Activated CD4-positive, alpha-beta T cell treated with anti-CD3 and anti-CD28 coated beads, Interleukin-2, amount 50 U/mL, for 48 hours (primary cell): ENCODE data around the gene DBET.
"Not testable (repeated sequence)": the region's sequence is repeated elsewhere in the genome, so short reads cannot be mapped to it uniquely, and the experiment has no call there.

Source experiments
- DNase-seq, 2 experiments: peaks; one replicate each; pipeline ENCODE4 v3.0.0-alpha.2; 2020

The DBET gene

DNA sequence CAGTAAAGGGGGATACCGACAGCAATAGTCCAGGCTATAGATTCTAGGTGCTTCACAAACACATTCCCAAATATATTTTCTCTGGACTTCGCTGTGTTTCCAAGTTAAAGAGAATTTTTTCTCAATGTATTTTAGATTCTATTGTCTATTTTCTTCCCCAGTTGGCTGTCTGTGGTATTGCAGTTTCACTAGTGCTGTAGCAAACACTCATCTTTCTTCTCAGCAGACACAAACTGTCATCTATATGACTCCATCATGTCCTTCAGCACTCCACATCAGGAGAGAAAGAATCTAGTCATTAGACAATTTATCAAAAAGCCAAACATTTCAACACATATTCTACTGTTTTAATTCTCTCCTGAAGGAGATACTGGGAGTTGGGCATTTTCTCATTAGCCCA lies at the start of gene DBET:
Gene DBET (plus strand): TSS at position 161 of the 400 bp plus-strand sequence.
- not testable (repeated sequence) for DNase-seq

DNA sequence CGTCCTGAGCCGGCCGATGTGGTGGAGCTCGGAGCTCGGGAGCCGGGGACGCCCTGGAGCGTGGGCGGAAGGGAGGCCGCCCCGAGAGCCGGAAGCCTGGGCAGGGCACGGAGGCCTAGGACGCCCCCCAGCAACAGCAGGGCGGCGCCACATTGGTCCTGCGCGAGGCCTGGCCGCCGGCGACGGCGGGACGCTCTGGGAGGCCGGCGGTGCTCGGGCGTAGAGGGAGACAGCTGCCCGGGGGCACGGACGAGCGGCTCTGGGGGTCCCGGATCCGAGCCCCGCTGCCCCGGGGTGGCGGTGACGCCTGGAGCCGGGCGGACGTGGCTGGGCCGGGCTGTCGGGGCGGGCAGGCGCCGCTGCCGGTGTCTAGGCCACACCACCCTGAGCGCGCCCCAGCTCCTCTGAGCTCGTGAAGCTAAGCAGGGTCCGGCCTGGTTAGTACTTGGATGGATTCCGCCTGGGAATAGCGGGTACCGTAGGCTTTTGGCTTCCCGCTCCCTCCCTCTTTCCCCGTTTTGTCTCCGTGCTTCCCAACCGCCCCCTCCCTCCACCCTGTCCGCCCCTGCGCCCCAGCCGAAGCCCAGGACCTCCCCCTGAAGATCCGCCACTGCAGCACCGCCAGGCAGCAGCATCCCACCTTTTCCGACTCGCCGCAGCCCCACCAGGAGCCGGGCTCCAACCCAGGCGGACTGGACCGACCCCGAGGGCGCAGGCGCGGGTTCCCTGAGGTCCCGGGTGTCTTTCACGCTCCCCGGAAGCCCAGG lies 49.3 kb upstream of the DBET start:
- DNase-seq = no peak

DNA sequence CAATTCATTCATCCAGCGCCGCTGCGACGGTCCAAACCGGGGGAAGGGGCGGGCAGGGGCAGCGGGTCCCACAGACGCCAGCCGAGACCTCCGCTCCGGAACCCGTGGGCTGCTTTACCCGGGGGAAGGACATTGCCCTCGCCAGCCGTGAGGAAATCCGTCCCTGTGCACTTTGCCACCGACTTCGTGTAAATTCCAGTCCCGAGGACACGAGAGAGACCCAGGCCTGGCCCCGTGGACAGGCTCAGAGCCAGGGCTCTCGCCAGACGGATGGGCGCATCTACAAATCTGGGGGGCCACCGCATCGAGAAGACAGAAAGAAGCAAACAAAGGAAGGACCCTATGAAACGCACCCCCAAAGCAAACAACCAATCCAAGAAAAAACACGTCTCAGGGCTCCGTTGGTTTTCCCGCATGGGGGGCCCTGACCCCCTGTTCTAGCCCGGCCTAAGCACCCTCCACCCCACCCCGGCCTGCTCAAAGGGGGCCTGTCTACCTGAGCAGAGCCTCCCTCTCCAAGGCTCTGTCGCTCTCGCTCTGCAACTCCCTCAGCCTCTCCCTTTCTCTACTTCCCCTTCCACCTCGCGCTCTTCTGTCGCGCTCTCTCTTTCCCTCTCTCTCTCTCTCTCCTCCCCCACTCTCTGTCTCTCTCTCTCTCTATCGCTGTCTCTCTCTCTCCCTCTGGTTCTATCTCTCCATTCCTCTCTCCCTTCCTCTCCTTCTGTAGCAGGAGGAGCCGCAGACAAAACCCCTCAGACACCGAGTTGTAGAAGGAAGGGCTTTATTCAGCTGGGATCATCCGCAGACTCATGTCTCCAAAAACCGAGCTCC lies 48.5 kb upstream of the DBET start:
- no peak for DNase-seq

- DNase-seq = no peak
Observed at GRCh38 chr4:190016369-190017289, 47.7 kb upstream of the DBET start.

DNA sequence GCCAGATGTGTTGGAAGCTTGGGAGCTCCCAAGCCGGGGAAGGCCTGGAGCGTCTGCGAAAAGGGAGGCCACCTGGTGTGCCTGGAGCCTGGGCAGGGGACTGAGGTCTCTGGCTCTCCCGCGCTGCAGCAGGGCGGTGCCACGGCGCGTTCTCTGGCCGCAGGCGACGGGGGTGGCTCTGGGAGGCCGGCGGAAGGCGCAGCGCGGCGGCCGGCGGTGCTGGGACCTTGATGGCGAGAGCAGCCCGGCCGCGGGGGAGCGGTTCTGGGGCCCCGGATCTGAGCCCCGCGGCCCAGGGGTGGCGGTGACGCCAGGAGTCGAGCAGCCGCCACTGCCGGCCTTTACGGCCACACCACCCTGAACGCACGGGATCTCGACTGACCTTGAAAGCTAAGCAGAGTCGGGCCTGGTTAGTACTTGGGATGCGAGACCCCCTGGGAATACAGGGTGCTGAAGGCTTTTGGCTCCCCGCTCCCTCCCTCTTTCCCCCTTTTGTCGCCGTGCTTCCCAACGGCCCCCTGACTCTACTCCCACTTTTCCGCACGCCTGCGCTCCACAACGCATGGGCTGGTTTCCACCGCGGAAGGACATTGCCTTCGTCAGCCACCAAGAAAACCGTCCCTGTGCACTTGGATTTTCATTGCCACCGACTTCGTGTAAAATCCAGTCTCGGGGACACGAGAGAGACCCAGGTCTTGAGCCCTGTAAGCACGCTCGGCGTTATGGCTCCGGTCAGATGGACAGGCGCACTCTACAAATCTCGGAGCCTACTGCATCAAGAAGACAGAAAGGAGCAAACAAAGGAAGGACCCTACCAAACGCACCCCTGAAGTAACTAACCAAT lies 46.7 kb upstream of the DBET start:
- no peak for DNase-seq

GRCh38 chr4:190018201-190018920 lies 45.9 kb upstream of the DBET start:
- DNase-seq = no peak

GRCh38 chr4:190019023-190019858 lies 45.1 kb upstream of the DBET start:
- no peak for DNase-seq

DNA sequence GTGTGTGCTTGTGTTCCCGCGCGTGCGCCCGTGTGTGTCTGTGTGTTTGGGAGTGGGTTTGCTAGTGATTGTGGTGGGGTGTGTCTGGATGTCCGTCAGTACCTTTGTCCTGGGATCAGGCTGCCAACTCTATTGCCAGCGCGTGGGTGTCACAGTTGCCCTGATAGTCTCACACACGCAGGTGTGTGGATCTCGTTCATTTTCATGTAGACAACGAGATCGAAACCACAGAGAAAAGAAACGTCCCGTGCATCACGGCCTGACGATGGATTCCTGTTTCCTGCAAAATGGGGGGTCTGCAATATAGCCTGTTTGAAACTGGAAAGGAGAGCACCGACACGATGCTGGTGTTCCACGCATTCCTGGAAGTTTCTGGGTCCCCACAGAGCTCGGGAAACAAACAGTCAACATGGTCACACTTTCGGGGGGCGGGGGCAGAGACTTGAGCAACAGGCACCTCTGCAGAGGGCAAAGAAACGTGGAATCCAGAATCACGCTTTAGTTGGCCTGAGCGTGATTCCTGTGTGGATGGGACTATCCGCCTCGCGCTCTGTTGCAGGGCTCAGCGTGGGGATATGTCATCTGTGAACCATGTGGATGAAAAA lies 44.3 kb upstream of the DBET start:
- DNase-seq = not testable (repeated sequence)

DNA sequence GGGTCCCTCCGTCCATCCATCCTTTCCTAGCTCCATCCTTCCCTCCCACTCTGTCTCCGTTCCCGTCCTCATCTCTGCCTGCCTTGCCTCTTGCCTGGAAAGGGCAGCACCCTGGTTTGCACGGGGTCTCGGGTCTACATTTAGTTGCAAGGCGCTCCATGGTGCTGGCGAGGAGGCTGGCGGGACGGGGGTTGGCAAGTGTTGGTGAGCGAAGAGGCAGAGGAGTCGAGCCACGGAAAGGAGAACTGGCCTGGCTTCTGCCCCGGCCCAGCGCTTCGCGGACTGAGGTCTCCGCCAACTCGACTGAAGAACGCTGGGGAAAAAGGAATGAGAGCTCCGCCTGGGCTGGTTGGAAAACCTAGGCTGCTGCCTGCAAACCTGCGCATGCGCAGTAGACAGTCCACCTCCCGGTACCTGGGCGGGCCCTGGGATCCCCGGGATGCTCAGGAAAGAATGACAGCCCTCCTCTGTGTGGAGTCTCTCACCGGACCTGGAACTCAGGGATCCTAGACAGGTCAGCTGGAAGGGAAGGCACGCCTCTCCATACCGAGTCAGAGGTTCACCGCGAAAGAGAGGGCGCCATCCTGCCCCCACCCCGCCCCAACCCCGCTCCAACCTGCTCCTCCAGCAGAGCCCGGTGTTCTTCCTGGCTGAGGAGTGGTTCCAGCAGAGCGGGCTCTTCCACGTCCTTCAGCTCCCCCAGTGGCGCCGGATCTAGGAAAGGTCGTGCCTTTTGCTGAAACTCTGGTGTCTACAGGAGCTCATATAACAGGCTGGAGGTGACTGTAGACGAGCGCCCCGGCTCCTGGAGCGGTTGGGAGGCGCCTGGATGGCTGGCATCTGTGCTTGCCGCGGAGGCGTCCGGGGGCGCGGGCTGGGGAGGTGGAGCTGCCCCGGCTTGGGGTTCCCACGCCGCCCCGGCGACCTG lies 43.2 kb upstream of the DBET start:
- DNase-seq = peak; percentile 39 to 41

- not testable (repeated sequence) for DNase-seq
Observed at GRCh38 chr4:190021973-190022372, 42.3 kb upstream of the DBET start.

- peak in 1 of 2 experiments; percentile 12 for DNase-seq
Observed at GRCh38 chr4:190022614-190023281, 41.6 kb upstream of the DBET start.

DNA sequence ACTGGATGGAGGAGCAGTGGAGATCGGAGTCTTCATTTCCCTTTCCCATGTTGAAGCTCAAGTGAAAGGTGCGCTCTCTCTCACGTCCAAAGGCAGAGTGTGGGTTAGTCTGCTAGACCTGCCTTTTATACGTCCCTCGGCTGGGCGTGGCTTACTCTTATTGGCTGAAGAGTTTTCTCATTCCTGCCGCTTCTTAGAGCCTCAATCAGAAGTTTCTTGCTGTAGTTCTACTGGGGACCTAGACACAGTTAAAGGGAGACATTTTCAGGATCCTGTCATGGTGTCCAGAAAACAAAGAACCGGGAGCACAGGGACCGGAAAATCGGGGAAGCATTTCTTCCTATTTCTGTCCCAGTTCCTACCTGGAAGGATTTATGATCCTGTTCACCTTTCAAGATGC lies 37.1 kb upstream of the DBET start, which contains the start of gene FRG2:
Gene FRG2 (minus strand): TSS at position 101 of the 400 bp plus-strand sequence. CDS start 52 bp downstream, at position 49.
- DNase-seq = not testable (repeated sequence)

GRCh38 chr4:190031264-190031663 lies 33.0 kb upstream of the DBET start:
- DNase-seq = not testable (repeated sequence)

DNA sequence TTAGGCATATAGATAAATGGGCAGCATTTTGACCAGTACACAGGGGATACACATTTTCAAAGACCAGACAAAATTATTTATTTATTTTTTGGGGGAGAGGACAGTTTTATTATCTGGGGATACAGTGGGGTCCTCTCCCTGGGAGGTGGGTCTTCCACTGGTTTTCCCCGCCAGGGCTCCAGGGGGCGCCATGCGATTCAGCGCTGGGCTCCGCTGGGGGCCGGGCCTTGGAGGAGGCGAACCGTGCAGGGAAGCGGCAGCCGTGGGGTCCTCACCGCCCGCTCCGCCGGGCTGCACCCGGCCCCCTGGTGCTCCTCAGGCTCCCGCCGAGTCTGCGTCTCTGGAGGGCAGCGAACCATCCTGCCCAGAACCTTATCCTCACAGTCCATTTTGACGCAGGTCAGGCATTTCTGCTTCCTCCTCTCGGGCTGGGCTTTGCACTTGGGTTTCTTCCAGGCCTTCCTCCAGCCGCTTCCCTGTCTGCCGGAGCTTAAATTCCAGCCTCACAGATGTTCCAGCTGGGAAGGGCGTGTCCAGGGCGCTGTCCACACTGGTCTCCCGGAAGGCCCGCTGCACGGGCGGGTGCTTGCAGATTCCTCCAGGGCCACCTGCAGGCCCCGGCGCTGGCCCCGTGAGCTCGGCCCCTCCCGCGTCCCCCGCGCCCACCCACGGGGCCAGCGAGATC lies 26.5 kb upstream of the DBET start:
- not testable (repeated sequence) for DNase-seq

GRCh38 chr4:190040873-190041272 lies 23.4 kb upstream of the DBET start:
- DNase-seq = not testable (repeated sequence)

DNA sequence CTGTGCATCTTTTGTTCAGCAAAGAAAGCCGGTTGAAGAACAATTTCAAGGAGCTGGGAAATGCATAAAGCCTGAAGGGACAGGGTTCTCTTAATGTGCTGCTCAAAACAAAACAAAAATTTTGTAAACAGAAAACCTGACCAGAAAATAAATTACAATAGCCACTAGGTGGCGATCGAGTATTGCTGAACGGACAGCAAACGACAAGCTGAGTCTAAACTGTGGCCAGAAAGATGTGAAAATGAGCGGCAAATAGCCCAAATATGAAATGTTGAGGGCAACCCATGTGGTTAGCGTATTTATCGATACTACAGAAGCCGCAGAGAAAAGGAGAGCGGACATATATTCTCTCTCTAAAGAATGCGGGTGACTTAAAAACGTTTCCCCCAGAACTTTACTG lies 16.7 kb upstream of the DBET start:
- not testable (repeated sequence) for DNase-seq
